PFSK-1 (cell line): Measurements from ENCODE around the gene KIAA0232.

Experiments used
- FOXP2 ChIP-seq: optimal IDR thresholded peaks from 2 replicates; pipeline ENCODE3; 2011; ENCODE audit warnings: borderline replicate concordance, control low read depth, inconsistent platforms; ENCODE audit not compliant: insufficient read depth; ENCODE audit errors: extremely low read length, extremely low read depth
- POLR2AphosphoS5 ChIP-seq: IDR thresholded peaks from 2 replicates; pipeline ENCODE4 v1.6.1; 2012; ENCODE audit warnings: low read depth, mild to moderate bottlenecking, control low read depth, low read length, moderate library complexity
- REST ChIP-seq, 2 experiments: IDR thresholded peaks; 2 replicates each; pipeline versions ENCODE4 v1.6.1 to v1.8.0; 2011 to 2012; ENCODE audit warnings: low read depth in 2 of 2, low read length in 2 of 2, control low read depth in 1 of 2, inconsistent platforms in 1 of 2, mild to moderate bottlenecking in 1 of 2, moderate library complexity in 1 of 2; ENCODE audit not compliant: insufficient read depth in 1 of 2
- SIN3A ChIP-seq: IDR thresholded peaks from 2 replicates; pipeline ENCODE4 v1.6.1; 2012; ENCODE audit warnings: mild to moderate bottlenecking, low read length, moderate library complexity, borderline replicate concordance; ENCODE audit not compliant: insufficient read depth
- TAF1 ChIP-seq: IDR thresholded peaks from 2 replicates; pipeline ENCODE4 v1.6.1; 2012; ENCODE audit warnings: low read length, control low read depth, borderline replicate concordance; ENCODE audit not compliant: insufficient read depth

Gene KIAA0232

GRCh38 chr4:6849691-6850090, 67.2 kb downstream of the KIAA0232 start:
- TF ChIP-seq POLR2AphosphoS5: no peak
- no peak for TF ChIP-seq FOXP2
- no peak for TF ChIP-seq TAF1
- no peak for TF ChIP-seq SIN3A
- no peak for TF ChIP-seq REST (IDR thresholded peaks at IDR 0.05; ENCODE audit: insufficient read depth in 1 of 2, low read depth in 2 of 2, low read length in 2 of 2)

- no peak for TF ChIP-seq SIN3A
- no peak for TF ChIP-seq REST (IDR thresholded peaks at IDR 0.05; ENCODE audit: insufficient read depth in 1 of 2, low read depth in 2 of 2, low read length in 2 of 2)
- TF ChIP-seq POLR2AphosphoS5: no peak
- no peak for TF ChIP-seq FOXP2
- no peak for TF ChIP-seq TAF1
Measured at GRCh38 chr4:6851431-6851830, 68.9 kb downstream of the KIAA0232 start.

- no peak for TF ChIP-seq REST (IDR thresholded peaks at IDR 0.05; ENCODE audit: insufficient read depth in 1 of 2, low read depth in 2 of 2, low read length in 2 of 2)
- no peak for TF ChIP-seq TAF1
- no peak for TF ChIP-seq SIN3A
- no peak for TF ChIP-seq FOXP2
- no peak for TF ChIP-seq POLR2AphosphoS5
Measured at GRCh38 chr4:6851962-6852361, 69.4 kb downstream of the KIAA0232 start.

- TF ChIP-seq TAF1 (no peak), SIN3A (no peak), FOXP2 (no peak), REST (IDR thresholded peaks at IDR 0.05; ENCODE audit: insufficient read depth in 1 of 2, low read depth in 2 of 2, low read length in 2 of 2) (no peak), POLR2AphosphoS5 (no peak)
Measured at GRCh38 chr4:6852582-6852981, 70.1 kb downstream of the KIAA0232 start.

- TF ChIP-seq POLR2AphosphoS5 (no peak), FOXP2 (no peak), SIN3A (no peak), REST (IDR thresholded peaks at IDR 0.05; ENCODE audit: insufficient read depth in 1 of 2, low read depth in 2 of 2, low read length in 2 of 2) (no peak), TAF1 (no peak)
Measured at GRCh38 chr4:6854098-6854744, 71.7 kb downstream of the KIAA0232 start.
